HG02763 (cell line): Measurements from ENCODE around the gene GYPC.
"Not testable (repeated sequence)": the region's sequence is repeated elsewhere in the genome, so short reads cannot be mapped to it uniquely, and the experiment has no call there.

Experiments used
- ATAC-seq: cut with Tn5 transposase; IDR thresholded peaks from one replicate; pipeline ENCODE4 v1.9.1; 2021; ENCODE audit warnings: mild to moderate bottlenecking, moderate library complexity; ENCODE audit not compliant: unreplicated experiment

GYPC gene, protein sequence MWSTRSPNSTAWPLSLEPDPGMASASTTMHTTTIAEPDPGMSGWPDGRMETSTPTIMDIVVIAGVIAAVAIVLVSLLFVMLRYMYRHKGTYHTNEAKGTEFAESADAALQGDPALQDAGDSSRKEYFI

DNA sequence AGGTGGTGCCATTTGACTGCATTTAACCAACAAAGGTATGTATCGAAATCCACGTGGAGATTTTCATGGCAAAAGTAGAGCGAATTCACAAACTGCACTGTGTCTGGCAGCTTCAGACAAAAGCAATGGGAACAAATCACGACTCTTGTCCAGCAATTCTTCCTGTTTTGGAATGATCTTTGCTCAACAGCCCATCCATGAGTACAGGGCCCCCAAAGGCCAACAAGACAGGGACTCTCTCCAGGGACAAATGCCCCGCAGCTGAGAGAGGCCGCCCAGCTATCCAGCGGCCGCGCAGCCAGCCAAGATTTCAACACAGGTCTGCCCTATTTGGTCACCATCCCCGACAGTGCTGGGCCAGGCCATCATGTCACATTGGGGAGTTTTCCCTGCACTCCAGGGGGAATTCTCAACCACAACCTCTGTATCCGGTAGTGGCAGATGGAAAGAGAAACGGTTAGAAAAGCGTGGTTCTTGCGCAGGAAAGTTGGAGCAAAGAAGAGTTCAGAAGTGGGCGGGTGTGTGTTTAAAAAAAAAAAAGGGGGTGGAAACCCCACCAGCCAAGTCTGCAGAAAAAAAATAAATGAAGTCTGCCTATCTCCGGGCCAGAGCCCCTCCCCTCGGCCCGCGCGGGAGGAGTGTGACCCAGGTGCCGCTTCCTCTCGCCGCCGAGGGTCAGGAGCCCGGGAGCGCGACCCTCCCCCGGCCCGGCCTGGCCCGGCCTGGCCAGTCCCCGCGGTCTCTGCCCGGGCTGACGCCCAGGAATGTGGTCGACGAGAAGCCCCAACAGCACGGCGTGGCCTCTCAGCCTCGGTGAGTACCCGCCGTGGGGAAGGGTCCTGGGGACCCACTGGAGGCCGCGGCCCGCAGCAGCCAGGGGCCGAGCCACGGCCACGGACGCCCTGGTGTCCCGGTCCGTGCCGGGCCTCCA, at the start of gene GYPC:
TSS of gene GYPC (plus strand) at position 659 of the 931 bp plus-strand sequence. CDS start at position 765, 106 bp downstream.
- ATAC-seq = peak; percentile 41

DNA sequence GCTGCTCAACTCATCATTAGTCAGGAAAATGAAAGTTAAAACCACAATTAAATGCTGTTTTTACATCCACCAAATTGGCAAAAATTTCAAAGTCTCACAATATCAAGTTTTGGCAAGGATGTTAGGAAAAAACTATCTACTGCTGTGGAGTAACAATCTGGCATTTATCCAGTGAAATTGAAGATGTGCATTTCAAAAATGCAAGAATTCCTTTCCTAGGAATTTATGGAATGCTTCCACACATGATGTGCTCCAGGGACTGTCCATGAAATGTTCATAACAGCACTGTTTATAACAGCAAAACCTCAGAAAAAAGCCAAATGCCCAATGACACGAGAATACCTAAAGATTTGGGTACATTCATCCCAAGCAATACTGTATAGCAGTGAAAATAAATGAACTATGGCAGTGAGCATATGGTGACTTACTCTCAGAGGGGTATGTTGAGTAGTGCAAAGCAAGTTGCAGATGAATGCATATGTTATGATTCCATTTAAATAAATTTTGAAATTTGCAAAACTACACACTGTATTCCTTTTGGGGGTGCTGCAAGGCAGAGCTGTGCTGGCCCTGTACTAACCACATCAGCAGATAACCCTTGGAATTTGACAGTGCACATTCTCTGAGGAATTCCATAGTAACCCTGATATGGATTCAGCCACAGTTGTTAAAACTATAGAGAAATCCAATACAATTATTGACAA, 41.3 kb upstream of the GYPC start:
- no peak for ATAC-seq

DNA sequence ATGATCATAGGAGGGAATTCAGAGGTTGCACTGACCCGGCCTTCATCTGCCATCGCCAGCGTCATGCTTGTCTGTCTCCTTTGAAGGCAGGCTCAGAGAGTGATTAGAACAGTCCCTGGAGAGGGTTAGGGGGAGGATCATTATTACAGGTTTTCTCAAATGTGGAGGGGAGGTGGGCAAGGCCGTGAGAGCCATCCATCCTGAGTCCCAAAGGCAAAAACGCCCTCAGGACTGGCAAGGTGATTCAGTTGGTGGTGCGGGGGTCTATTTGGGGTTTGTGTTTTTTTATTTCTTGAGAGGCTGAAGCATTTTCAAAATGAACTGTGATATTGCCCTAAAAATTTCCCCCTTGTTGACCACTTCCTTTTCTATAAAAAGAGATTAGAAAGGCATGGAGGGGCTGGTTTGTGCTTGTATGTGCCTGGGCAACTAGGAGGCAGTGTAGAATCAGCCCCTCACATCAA, 39.3 kb upstream of the GYPC start:
- ATAC-seq = no peak

DNA sequence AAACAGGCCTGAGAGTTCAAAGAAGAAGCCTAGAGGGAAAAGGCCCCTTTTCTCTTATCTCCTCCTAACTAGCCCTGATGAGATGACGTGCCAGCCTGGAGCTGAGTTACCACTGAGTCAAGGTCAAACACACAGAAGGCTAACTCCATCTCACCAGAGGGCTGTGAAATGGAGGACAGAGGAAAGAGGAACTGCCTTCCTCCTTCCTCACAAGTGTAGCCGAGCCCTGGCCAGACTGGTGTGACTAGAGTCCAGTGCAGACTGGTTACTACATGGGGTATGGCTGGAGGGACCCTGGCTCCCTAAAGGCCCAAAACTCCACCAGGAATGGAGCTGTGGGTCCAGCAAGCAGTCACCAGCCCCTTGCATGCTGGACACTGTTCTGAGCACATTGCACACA, 35.7 kb upstream of the GYPC start:
- no peak for ATAC-seq

DNA sequence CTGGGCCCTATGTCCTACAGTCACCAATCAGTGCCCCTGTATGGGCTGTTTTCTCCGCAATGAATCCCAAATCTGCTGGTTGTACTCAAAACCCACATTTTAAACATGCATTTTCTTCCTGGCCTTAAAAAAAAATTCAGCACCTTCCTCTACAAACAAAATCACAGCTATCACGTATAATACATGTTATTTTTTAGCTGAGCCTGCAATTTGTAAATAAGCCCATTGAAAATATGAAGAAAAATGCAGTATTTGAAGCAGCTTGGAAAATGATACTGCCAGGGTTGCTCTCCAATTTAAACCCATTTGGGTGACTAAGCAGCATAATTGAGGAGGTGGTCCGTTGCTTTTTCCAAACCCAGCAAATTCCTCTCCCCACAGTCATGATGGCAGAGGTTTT, 33.0 kb upstream of the GYPC start:
- no peak for ATAC-seq

DNA sequence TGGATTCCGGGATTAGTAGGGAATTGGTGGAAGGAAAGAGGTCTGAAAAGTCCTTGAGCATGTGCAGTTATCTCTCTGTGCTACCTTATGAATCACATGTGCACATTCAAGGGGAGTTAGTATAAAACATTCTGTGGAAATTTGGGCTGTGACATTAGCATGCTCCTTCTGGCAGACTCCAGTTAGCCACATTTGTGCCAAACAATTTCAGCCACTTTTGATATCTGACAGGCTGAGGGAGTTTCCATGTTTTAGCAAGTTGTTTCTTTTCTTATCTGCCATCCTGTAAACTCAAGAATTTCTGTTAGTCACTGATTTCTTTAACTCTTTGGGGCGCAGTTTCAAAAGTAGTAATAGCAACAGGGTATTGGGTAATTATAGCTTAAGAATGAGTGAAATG, 28.3 kb upstream of the GYPC start:
- no peak for ATAC-seq

DNA sequence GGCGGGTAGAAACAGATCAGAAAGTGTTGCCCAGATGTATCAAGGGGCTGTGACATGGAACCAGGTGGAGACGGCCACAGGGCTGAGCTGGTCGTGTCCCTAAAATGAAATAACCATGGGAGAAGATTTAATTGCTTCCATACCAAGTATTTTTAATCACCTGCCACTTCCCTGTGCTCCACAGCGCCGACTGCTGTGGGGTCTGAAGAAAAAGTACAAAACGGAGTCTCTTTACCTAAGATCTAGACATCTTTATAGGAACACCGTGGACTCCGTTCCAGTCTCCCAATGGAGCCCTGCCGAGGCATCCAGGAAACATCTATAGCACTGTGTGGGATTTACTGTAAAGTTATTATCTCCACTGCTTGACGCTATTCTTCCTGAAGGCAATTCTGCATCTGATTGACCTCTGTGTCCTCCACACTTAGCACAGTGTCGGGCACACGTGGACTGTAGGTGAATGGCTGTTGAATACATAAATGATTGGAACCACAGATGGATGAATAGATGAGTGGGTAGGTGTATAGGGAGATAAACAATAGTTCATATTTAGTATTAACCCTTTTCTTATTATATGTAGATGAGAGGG, 21.6 kb upstream of the GYPC start:
- no peak for ATAC-seq

DNA sequence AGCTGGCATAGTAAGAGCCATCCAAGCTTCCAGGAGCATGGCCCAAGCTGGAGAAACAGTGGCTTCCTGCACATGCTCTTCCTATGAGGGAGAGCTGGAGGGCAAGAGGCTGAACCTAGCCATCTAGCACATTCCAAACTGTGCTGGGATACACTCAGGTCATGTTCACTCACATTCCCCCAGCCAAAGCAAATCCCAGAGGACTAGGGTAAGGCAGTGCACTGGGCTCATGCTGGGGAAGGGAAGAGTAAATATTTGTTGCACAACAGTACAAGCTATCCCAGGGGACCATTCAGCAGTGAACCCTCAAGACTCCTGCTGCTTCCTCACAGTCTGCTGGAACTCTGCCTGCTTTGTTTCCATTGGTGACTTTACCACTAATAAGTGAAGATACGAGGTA, 20.7 kb upstream of the GYPC start:
- no peak for ATAC-seq

DNA sequence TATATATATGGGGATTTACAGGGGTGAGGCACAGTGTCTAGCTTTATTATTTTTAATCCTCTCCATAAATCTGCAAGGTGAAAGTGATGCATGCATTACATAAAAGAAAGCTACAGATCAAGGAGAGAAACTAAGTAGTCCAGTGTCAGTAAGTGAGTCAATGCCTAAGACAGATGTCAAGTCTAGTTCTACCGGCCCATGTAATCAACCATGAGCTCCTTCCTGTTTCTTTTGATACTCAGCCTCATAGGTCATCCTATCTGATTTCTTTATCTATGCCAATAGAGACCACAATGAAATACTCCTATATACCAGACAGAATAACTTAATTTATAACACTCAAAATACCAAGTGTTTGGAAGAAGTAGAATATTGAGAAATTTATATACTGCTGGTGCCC, 20.2 kb upstream of the GYPC start:
- ATAC-seq = no peak

DNA sequence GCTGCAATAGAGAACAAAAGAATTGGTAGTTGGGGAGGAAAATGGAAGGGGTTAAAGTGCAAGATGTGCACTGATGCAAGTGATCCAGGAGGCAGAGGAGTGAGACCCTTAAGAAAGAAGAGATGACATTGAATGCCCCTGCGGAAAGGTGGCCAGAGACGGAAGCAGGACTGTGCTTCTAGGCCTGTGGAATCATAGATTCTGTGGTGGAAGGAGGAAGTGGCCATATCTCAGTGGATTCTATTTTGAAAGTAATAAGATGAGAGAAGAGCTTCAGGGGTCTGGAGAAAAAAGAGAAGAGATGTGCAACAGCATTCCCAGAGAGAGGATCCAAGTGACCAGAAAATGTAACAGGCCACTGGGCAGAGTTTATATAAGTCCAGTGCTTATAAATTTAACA, 18.6 kb upstream of the GYPC start:
- ATAC-seq = no peak

DNA sequence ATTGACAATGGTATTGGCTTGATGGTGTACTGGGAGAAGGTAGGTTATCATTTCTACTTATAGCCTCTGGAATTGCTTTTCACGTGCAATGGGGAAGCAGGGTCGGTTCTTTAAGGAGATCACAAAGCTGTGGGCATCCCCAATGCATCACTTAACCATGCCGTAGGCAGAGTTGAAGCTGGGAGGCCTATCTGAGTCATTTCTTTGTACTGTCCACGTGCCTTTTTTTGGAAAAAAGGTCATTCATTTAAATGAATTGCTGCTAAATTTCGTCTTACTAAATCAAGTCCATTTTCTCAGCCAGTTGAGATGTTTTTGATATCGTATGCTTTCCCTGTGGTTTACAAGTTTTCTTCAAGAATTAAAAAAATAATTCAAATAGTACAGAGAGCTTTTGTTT, 17.2 kb upstream of the GYPC start:
- no peak for ATAC-seq

DNA sequence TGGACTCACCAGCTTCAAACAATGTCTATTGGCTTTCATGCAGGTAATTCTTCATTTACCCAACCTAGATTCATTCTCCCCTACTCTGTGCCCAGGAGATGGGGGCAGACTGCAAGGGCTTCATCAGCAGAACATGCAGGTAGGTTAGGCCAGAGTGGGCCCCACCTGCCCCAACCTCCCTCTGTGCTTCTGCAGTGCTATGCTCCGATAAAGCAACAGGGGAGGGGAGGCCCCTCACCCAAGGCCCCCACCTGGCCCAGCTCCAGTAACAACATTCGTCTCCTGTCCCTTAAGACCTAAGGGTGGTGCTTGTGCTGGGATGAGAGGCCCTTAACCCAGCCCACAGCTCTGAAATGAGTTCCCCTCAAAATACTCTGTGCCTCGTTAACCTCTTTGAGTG, 16.7 kb upstream of the GYPC start:
- ATAC-seq = no peak

DNA sequence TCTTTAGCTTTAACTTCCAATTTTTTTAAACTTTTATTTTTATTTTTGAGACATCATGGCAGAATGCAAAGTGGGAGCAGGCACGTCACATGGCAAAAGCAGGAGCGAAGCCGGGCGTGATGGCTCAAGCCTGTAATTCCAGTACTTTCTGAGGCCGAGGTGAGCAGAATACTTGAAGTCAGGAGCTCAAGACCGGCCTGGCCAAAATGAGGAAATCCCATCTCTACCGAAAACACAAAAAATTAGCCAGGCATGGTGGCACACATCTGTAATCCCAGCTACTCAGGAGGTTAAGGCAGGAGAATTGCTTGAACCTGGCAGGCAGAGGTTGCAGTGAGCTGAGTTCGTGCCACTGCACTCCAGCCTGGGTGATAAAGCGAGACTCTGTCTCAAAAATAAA, 14.7 kb upstream of the GYPC start:
- not testable (repeated sequence) for ATAC-seq

DNA sequence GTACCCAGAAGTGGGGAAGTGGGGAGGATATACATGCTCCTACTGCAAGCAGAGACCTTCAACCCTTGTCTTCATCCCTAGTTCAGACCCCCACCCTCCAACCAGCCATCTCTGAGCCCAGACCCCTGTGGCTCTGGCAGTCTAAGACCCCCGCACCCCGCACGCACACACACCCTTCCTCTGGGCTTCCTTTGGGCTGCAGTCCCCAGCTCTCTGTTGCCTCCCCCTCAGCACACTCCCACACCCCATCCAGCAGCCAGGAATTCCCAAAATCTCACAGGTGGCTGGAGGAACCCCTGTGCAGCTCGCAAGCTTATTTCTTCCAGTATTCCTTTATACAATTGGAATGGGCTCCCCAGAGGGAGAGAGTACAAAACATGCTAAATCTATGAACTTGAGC, 13.9 kb upstream of the GYPC start:
- ATAC-seq = no peak

DNA sequence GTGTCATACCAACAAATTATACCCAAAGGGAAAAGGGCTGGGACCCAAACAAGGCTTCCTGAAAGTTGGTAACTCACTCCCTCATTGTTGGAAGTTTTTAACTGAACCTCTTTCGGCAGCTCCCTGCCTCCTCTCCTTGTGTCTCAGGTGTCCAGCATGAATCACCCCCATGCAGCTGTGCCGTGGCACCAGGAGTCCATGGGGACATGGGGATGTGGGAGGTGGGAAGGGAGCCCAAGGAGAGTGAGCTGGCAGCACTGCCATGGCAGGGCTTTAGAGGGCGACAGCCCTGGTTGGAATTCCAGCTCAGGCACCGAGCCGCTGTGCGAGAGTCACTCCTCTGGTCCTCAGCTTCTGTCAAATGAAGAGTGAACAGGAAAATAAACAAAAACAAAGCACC, 12.5 kb upstream of the GYPC start:
- ATAC-seq = no peak

DNA sequence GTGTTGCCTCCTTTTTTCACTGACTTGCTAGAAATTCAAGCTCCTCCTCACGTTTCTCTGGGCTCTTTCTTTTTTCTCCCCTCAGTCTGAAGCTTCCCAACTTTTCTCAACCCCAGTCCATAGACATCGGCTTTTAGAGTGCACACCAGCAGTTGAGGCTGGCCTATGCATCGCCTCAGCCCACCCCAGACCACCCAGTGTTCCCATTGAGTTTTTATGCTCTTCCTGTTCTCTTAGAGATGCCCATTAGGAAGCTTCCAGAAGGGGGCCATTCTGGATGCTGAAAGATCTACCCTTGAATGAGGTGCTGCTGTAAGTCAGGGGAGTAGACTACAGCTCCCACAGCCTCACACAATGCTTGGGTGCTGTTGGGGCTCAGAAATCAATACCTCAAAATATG, 12.0 kb upstream of the GYPC start:
- no peak for ATAC-seq

DNA sequence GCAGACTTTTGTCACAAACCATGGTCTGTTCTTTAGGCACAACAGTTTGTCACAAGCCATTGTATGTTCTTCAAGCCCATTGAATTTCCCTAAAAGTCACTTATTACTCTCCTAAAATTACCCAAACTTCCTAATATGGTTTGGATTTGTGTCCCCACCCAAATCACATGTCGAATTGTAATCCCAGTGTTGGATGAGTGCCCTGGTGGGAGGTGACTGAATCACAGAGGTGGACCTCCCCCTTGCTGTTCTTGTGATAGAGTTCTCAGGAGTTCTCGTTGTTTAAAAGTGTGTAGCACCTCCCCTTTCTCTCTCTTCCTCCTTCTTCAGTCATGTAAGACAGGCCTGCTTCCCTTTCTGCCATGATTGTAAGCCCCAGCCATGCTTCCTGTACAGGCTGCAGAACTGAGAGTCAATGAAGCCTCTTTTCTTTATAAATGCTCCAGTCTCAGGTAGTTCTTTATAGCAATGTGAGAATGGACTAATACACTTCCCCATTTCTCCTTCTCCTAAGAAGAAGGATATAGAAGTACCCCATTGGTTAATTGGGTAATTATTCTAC, 11.2 kb upstream of the GYPC start:
- ATAC-seq = peak; percentile 82

DNA sequence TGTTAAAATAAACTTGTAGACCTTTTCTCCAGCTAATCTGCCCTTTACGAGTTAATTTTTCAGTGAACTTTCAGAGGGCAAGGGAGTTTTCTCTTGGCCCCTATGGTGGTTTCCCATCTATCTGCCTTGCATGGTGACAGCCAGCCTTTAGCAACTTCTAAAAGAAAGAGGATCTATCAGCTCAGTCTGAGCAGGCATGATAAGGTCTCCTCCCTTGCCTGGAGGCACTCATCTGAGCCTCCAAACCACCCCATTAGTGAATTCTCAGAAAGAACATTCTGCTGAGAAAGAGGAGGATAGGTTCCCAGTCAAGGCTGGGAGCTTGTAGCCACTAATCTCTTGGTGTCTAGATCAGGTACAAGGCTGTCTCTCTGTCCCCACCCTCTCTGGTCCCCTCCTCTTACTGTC, 10.7 kb upstream of the GYPC start:
- ATAC-seq = peak; percentile 61

DNA sequence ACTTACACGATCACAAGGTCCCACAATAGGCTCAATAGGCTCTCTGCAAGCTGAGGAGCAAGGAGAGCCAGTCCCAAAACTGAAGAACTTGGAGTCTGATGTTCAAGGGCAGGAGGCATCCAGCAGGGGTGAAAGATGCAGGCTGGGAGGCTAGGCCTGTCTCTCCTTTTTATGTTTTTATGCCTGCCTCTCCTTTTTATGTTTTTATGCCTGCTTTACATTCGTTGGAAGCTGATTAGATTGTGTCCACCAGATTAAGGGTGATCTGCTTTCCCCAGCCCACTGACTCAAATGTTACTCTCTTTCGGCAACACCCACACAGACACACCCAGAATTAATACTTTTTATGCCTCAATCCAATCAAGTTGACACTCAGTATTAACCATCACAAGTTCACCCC, 9.9 kb upstream of the GYPC start:
- no peak for ATAC-seq

DNA sequence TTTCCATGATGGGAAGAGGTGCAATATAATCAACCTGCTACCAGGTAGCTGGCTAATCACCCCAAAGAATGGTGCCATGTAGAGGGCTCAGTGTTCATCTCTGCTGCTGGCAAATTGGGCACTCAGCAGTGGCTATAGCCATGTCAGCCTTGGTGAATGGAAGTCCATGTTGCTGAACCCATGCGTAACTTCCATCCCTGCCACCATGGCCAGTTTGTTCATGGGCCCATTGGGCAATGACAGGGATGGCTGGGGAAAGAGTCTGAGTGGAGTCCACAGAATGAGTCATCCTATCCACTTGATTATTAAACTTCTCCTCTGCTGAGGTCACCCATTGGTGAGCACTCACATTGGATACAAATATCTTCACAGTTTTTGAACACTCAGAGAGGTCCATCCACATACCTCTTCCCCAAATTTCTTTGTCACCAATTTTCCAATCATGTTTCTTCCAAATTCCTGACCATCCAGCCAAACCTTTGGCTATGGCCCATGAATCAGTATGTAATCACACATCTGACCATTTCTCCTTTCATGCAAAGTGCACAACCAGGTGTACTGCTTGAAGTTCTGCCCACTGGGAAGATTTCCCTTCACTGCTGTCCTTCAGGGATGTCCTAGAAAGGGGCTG, 8.1 kb upstream of the GYPC start:
- not testable (repeated sequence) for ATAC-seq

DNA sequence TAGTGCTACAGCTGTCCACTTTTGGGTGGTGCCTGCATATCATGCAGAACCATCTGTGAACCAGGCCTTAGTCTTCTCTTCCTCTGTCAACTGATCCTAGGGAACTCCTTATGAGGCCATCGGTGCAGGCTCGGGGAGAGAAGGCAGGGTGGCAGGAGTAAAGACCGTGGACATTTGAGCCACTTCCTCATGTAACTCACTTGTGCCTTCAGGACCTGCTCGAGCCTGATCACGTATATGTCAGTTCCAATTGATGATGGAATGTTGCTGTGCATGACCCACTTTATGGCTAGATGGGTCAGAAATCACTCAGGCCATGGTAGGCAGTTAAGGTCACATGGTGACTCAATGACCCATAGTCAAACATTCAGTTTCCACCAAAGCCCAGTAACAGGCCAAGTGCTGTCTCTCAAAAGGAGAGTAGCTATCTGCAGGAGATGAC, 7.6 kb upstream of the GYPC start:
- not testable (repeated sequence) for ATAC-seq
